OCI-M2 (cell line): Measurements from ENCODE around the gene NEK6.

Experiments
- DNase-seq: peaks from one replicate; lab custom pipeline; 2025; ENCODE audit not compliant: unreplicated experiment; lab: John Stamatoyannopoulos, UW

Gene NEK6

DNA sequence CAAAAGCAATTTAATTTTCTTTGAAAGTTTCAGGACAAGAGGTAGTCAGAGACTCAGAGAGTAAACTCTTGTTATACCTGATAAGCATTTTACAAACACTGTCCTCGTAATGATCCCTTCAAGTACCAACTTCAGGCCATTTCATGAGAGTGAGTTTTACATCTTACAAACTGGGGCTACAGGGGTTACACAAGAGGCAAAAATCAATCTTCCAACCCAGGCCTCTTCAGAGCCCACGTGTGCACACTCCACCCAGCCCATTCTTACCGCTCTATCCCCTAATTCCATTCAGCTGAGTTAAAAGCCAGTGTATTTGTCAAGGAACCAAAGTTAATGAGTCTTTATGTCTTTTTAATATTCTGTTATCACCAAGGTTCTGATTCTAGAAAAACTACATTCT is 110.9 kb downstream of the NEK6 start:
- DNase-seq: no peak

DNA sequence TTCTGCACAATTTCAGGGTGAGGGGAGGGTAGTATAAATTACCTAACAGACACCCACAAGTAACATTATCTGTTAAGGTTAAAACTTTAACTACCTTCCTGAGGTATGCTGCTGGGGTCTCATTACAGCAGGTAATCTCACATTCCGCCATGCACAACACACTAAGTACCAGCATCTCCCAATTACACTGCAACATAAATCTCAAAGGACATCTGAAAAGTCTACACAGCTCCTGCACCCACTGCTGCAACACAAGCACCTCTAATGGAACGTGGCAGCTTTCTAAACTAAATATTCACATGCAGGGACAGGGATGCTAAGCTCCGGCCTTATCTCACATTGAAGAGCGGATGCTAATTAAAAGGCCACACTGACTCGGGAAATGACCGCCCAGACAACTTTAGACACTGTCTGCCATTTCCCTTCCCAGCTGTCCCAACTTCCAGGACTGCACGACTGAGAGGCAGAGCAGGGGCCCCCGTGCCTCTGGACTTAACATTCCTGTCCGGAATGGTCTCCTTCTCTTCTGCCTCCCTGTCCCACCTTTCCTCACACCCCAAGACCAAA is 111.6 kb downstream of the NEK6 start:
- no peak for DNase-seq

DNA sequence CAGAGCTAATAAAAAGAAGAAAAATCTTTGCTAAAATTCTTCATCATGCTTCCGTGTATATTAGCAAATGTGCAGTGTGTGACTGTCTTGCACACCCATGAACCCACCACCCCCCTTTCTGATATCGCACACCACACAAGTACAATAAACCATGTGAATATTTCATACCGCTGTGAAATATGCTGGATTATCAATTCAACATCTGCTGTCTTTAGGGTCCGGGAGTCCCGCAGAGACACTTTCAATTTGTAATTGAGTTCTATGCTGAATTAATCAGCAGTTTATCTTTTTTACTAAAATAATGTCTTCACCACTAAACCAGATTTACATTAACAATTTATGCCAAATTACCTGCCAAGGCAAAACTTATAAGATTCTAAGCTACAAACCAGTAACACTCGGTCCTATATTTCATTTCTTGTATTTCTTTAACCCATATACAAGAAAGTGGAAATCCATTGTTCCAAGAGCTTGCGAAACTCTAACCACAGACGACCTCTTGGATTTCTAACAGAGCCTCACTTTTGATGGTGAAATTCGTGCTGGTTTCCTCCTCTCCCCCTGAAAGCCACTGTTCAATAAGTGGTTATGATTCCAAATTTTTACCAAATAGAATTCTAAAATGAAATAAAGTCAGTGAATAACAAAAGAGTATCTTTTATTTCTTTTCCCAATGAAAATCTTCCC is 113.3 kb downstream of the NEK6 start:
- DNase-seq: no peak

DNA sequence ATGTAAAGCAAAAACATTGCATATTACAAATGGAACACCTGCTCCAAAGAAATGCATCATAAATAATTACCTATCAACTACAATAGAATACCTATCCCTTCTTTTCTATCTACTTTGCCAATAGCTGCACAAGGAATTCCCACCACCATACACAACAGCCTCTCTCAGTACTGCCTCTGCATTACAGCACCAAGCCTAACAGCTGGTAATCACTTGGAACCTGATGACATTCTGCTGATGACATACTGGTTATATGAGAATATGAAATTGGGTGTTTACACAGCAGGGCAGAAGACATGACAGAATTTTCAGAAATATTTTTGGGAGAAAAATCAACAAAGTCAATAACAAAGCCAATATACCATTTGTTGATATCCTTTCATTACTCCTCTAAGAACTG is 114.3 kb downstream of the NEK6 start:
- DNase-seq: no peak

DNA sequence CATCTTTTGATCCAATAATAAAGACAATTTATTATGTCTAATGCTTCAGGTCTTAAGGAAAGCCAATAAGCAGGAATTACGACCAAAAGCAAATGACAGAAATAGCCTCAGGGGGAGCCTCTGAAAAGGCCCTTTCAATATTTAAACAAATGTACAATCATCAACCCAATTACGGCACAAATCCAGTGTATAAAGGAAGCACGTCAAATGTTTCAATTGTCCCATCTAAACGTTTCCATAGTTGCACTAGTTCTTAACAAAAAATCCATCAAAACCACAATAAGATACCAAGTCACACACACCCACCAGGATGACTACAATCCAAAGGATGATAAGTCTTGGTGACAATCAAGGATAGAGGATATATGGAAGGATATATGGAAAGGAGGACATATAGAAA is 115.6 kb downstream of the NEK6 start:
- DNase-seq: no peak

DNA sequence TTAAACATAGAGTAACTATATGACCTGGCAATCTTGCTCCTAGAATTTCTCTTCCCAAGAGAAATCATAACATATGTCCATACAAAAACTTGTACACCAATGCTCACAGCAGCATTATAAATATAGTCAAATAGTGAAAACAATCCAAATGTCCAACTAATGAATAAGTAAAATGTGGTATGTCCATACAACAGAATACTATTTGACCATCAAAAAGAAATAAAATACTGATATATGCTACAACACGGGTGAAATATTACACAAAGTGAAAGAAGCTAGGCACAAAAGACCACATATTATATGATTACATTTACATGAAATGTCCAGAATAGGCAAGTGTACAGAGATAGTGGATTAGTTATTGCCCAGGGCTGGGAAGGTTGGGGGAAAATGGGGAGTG is 116.1 kb downstream of the NEK6 start:
- DNase-seq: no peak

DNA sequence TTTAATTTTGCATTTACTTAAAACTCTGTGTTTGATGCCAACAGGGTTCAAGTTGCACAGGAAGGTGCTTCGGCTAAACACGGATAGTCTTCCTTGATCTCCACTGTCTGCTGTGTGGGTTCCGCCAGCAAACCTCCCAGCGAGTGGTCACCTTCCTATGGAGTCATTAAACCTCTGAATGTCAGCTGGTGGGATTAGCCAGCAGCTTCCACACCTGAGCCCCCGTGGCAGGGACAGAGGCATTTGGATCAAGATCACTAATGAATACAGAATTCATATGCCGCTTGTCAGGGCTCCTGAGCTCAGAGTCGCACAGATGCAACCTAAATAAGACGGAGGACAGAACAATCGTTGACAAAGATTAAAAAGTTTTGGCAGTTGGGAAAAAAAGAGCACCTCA is 118.0 kb downstream of the NEK6 start:
- DNase-seq: no peak

DNA sequence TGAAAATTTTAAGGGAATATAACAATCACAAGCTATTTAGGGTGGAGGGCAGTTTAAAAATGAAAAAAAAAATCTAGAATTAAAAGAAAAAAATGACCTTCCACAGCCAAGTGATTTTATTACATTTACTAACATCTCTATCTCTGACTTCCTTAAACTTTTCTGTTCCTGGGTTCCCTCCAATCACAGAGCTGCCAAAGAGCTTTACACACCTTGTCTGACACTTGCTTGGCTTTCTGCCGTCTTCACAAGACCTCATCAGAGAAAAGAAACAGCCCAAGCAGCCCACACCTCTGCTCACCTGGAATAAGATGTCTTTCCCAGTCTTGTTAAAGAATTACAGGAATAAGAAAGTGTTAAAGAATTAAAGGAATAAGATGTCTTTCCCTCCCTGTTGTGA is 118.6 kb downstream of the NEK6 start:
- no peak for DNase-seq

DNA sequence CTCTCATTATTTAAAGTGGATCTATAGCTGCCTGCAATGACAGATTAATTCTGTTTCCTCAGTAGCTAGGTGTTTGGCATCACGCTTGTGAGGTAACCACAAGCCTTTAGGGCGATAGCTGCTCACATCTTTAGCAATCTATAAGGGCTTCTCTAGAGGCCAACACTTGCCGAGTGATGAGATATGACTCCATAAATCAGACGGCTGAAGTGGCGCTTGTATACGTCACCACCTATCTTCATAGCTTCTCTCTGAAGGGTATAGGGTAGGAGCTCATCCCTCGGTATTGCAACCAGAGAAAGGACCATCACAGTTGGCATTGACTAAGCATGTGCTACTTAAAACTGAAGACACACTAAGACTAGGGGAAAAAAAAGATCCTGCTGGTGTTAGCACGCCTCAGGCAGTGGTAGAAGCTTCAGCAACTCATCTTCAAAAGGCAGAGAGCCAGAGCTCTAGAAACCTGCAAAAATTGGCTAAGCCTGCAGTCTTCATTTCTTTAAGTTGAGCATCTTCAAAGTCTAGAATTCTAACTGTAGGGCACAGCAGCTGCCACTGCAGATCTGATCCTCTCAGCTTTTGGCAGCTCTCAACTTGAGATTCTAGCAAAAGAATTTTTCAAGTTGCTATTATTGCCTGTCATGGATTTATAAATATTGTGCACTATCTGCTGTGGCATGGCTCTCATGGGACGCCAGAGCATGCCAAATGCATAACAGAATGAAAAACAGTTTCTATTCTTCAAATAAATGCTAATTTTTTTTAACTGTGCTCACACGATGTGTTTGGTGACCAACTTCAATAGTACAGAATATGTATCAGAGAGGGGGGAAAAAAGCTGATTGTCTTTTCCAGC is 120.0 kb downstream of the NEK6 start:
- DNase-seq: no peak

DNA sequence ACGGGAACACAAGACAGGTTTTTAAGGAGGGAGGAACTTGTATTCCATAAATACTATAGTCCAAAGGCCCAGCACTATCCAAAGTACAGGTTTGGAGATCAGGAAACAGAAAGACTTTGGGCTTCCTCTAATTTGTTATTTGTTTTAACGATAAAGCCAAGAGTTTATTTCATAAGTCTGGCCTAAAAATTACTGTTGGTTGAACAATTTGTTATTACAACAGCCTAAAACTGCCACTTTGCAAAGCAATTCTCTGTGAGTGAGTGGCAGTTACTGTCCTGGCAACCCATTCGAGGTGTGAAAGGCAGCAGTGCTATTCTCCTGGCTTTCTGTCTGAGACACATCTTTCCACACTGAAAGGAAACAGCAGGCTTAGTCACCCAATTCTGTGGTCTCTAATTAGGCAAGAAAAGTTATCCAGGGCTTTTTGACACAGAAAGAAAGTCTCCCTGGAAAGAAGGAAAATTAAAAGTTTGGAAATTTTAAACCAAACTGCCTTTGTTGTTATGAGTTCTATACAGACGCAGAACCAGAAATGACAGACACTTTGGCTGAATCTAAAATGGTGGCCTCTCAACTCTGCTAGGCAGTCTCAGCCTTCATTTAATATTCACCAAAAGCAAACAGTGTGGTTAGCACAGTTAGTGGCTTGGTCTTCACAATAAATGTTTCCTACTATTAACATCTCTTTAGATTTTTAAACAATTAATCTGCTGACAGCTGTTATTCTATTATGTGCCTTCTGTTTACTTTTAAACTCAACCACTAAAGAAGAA is 123.6 kb downstream of the NEK6 start:
- DNase-seq: no peak

DNA sequence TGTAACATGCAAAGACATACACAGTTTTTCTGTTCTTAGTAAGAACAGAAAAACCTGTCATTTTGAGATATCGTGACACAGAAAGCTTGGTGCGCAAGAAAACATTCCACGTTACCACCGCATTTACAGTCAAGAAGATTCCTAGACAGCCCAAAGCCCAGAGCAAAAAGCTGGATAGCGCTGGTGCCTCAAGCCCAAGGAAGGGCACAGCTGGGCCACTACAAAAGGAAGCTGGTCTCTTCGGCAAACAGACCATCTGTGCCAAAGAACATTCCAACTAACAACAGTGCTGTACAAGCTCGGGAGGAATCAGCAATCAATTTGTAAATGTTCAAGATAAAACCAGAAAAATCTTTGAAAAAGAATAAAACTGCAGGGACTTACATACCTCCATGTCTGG is 126.5 kb downstream of the NEK6 start:
- DNase-seq: no peak

DNA sequence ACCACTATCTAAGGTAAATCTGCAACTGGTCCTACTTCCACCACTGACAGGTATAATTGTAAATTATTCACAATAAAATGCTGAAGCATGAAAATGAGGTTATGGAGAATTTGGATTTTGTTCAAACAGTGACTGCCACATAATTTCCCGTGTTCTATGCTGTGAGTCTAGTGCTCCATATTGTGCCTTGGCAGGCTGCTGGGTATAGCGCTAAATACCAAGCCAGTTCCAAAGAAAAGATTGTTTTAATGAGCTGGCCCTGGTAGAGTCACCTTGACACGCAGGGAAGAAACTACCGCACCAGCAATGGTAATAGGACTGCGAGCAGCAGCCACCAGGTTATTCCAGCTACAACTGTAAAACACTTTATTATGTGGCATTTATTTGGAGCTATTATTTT is 127.1 kb downstream of the NEK6 start:
- DNase-seq: no peak

DNA sequence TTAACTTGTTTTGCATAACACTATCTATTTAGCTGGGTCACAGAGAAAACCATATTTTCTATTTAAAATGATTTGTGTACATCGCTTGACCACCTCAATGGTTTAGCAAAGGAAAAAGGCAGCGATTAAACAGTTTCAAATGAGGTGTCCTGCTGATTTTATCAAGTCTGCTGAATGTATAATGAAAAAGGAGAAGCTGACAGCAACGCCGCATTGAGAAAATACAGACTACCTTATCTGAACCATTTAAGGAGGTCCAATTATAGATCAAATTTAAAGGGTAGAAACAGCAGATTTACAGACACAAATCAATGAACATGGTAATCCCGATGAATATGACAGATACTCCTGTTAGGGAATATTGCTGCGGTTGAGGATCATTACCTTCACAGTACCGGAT is 127.9 kb downstream of the NEK6 start:
- no peak for DNase-seq

DNA sequence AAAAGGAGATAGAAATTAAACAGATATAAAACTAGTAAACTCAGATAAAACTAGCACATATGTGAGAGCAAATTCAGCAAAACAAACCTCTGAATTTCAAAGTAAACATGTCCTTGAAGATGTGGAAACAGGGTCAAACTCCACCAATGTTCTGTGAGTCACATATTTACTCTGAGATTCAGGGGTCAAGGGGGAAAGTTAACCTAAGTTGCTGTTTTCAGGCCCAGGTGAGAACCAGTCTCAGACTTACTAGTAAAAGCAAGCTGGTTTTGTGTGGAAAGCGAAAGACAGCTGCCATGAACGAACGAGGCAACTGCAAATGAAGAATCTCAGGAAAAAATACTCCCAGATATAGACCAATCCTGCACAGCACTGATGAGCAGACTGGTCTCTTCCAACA is 128.5 kb downstream of the NEK6 start:
- DNase-seq: no peak

DNA sequence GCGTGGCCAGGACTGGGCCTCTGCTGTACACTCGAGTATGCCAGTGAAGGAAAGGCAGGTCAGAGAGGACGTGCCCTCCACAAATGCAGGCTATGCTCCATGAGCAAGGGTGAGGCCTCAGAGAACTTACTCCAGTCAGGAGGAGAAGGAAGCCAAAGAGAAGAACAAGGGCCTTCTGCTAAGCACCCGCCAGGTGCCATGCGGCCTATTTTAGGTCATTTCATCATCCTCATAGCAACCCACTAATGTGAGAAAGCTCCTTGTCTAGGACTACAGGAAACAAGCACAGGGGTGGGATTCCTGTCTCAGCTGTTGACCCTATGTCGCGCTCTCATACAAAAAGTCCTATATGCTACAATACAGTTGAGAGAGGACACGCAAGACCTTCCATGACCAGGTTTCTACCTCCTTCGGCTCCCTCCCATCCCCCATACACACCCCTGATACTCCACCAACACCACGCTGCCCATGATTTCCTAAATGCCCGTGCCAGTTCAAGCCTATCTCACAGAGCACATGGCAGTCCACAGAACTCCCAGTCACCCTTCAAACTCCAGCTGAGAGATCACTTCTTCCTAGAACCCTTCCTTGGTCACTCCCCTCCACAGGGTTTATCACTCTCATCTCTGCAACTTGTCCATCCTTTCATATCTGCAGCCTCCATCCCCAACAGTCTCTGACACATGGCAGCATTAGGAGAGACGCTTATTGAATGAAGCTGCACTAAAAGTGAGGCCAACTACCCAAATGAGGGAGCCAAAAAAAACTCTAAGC is 130.7 kb downstream of the NEK6 start:
- DNase-seq: no peak

DNA sequence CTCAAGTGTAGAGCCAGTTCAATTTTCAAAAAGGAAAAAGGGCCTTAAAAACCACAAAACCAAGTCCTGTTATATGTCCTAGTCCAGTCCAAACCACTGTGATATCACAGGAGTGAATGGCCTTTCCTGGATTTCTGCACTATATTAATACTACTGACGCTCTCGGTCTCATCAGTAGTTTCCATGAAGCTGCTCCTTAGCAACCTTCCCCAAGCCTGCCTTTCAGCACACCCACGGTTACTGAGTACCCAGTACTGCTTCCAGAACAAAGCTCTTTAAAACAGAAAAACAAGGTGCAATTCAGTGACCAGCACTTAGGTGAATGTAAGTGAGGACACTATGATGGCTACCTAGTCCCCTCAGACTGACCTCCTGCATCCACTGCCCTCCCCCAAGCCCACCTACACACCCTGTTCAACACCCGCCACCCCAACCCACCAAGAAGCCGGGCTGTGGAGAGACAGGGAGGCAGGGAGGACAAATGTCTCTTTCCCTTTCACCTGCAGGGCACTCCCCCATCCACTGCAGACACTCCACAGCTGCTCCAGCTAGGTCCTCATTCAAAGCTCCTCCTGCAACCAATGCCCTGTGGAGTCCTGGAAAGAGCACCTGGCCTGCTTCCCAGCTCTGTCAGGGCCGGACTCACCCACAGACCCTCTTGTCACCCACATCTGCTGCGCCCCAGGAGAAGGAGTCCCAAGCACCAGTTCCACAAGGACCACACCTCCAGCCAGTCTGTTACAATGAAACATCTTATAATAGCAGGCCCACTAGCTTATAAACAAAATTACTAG is 131.6 kb downstream of the NEK6 start:
- no peak for DNase-seq

DNA sequence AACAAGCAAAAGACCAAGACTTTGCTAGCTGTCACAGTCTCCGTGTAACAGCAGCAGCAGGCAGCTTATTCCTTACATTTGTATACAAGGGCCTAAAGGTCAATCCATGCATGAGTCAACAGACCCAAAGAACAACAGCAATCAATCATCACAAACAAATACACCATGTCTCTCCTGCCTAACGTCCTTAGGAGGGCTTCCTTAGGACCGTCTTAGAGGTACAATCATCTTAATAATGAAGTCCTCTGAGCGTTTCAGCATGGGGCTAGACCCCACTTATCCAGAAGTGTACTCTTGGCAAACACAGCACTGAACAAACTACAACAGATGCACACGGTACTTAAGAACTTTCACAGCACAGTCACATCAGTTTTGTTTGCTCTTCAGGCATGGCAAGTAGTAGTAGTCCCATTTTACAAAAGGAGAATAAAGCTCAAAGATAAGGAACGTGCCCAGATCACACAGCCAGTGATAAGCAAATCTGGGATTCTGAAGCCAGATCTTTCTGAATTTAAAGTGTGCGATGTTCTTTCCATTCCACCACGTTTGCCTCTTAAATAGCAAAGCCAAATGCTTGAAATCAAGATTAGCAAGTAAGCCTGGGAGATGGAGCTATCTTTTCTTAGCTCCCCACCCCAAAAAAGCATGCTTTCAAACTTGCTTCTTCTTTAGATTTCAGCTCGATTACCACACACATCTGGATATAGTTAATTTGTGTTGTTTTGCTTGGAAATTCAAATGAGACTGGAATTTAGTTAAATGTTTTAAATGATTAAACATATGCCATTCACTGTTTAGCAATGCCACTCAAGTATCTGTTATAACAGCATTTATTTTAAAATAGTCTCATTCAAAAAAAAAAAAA is 133.3 kb downstream of the NEK6 start:
- DNase-seq: no peak

DNA sequence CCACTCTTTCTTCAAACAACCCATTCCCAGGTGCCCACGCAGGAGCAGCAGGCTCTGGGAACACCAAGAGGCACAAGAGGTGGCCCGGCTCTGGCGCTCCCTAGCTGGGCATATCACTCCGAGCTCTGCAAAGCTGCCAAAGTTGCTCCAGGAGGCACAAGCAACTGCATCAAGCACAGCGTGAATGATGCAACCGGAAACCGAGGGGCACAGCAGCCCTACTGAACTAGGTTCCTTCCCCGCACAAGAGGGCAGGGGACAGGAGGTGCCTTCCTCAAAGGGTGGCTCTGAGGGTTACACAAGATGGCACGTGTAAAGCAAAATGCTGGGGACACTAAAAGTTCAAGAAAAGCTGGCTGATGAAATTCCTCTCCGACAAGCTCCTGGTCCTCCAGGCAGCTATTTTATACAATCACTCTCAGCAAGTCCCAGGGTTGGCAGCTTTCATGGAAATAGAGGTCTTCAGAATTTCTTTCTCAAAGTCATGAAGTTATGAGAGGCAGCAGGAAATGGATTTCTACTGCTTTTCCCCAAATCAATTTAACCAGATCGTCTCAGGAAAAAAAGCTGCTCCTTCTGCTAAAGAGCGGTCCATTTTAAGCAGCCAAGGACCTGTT is 134.6 kb downstream of the NEK6 start:
- no peak for DNase-seq
